Mesendoderm (in vitro differentiated cells): ENCODE measurements around the gene CBL.

ENCODE experiments used
- DNase-seq: peaks from one replicate; pipeline ENCODE4 v3.0.0; 2013
- H2AK5ac ChIP-seq: 2 replicates; pipeline ENCODE4 v1.6.1; 2013; ENCODE audit warnings: low read length, inconsistent platforms
- H2BK120ac ChIP-seq: 2 replicates; pipeline ENCODE4 v1.6.1; 2013; ENCODE audit warnings: low read depth, mild to moderate bottlenecking, low read length, moderate library complexity, mixed read lengths
- H2BK15ac ChIP-seq: replicated peaks from 2 replicates; pipeline ENCODE4 v1.6.1; 2013; ENCODE audit warnings: low read depth, mild to moderate bottlenecking, moderate library complexity
- H2BK5ac ChIP-seq: 2 replicates; pipeline ENCODE4 v1.6.1; 2013; ENCODE audit warnings: low read length, inconsistent platforms
- H3K18ac ChIP-seq: 2 replicates; pipeline ENCODE4 v1.6.1; 2013; ENCODE audit warnings: mild to moderate bottlenecking, low read length, mixed read lengths
- H3K23ac ChIP-seq: one replicate; pipeline ENCODE4 v1.6.1; 2013; ENCODE audit warnings: low read length
- H3K27ac ChIP-seq: 2 replicates; pipeline ENCODE4 v1.5.1; 2013; ENCODE audit warnings: low read depth, mild to moderate bottlenecking, inconsistent platforms, low read length, moderate library complexity
- H3K27me3 ChIP-seq: 2 replicates; pipeline ENCODE4 v1.6.1; 2013; ENCODE audit warnings: low read length, control low read depth, mild to moderate bottlenecking, inconsistent platforms; ENCODE audit not compliant: insufficient read depth, poor library complexity
- H3K36me3 ChIP-seq: 2 replicates; pipeline ENCODE4 v1.6.1; 2013; ENCODE audit warnings: low read length, inconsistent platforms; ENCODE audit not compliant: control insufficient read depth, insufficient read depth
- H3K4ac ChIP-seq: one replicate; pipeline ENCODE4 v1.6.1; 2013; ENCODE audit warnings: low read depth, mild to moderate bottlenecking, low read length, moderate library complexity
- H3K4me1 ChIP-seq: 2 replicates; pipeline ENCODE4 v1.6.1; 2013; ENCODE audit warnings: low read depth, low read length, inconsistent platforms; ENCODE audit not compliant: control insufficient read depth
- H3K4me2 ChIP-seq: 2 replicates; pipeline ENCODE4 v1.6.1; 2013; ENCODE audit warnings: low read length
- H3K4me3 ChIP-seq: 2 replicates; pipeline ENCODE4 v1.5.1; 2013; ENCODE audit warnings: mild to moderate bottlenecking, low read length
- H3K56ac ChIP-seq: one replicate; pipeline ENCODE4 v1.6.1; 2013; ENCODE audit warnings: low read length
- H3K79me1 ChIP-seq: 2 replicates; pipeline ENCODE4 v1.6.1; 2013; ENCODE audit warnings: low read length, inconsistent platforms
- H3K79me2 ChIP-seq: 2 replicates; pipeline ENCODE4 v1.6.1; 2013; ENCODE audit warnings: mild to moderate bottlenecking, low read length; ENCODE audit not compliant: control insufficient read depth, insufficient read depth
- H3K9ac ChIP-seq: 2 replicates; pipeline ENCODE4 v1.6.1; 2013; ENCODE audit warnings: low read length, inconsistent platforms
- H4K5ac ChIP-seq: one replicate; pipeline ENCODE4 v1.6.1; 2013; ENCODE audit warnings: low read length
- H4K8ac ChIP-seq: one replicate; pipeline ENCODE4 v1.6.1; 2013; ENCODE audit warnings: low read depth, mild to moderate bottlenecking, control low read depth, low read length, moderate library complexity
- WGBS: extraction: QIAGEN DNeasy Blood & Tissue Kit; methylation state at CpG from one replicate; pipeline ENCODE4 v1.1.7; 2013; ENCODE audit warnings: low lambda C conversion rate, missing lambda C conversion rate; ENCODE audit not compliant: insufficient coverage; ENCODE audit errors: extremely low coverage; 5-methylcytosine and 5-hydroxymethylcytosine counted together

CBL gene

GRCh38 chr11:119324189-119324588 is 118.0 kb downstream of the CBL start:
- Histone ChIP-seq H2BK120ac (no peak overlapping the region), H2BK15ac (no peak overlapping the region), H3K56ac (no peak overlapping the region), H3K4me1 (peaks cover 12% of the 10 kb centered on the region), H3K27ac (no peak overlapping the region), H2AK5ac (no peak overlapping the region), H3K23ac (no peak overlapping the region), H3K4me2 (no peak overlapping the region), H3K36me3 (no peaks in the 10 kb centered on the region), H2BK5ac (no peak overlapping the region), H4K5ac (no peak overlapping the region), H3K79me2 (no peaks in the 10 kb centered on the region), H3K79me1 (no peaks in the 10 kb centered on the region), H3K27me3 (no peaks in the 10 kb centered on the region), H3K9ac (no peak overlapping the region), H3K18ac (no peak overlapping the region), H3K4ac (no peak overlapping the region), H4K8ac (no peak overlapping the region), H3K4me3 (no peak overlapping the region)
- DNase-seq, result no peak
- WGBS, result no CpG with 5 or more reads among the region's 4 CpGs

DNA sequence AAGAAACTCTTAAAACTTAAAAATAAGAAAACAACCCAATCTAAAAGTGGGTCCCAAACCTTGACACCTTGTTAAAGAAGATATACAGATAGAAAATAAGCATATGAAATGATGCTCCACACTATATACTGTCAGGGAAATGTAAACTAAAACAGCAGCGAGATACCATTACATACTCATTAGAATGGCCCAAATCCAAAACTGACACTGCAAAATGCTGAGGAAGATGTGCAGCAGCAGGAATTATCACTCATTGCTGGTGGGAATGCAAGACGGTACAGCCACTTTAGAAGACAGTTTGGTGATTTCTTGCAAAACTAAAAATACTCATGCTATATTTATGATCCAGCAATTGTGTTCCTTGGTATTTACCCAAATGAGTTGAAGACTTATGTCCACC is 123.2 kb downstream of the CBL start:
- Histone ChIP-seq H2BK15ac (no peak overlapping the region), H3K4me1 (peaks cover 2% of the 10 kb centered on the region), H2AK5ac (no peak overlapping the region), H4K8ac (no peak overlapping the region), H3K36me3 (no peaks in the 10 kb centered on the region), H3K27me3 (no peaks in the 10 kb centered on the region), H3K4me3 (no peak overlapping the region), H3K9ac (no peak overlapping the region), H2BK5ac (no peak overlapping the region), H2BK120ac (no peak overlapping the region), H4K5ac (no peak overlapping the region), H3K79me1 (no peaks in the 10 kb centered on the region), H3K79me2 (no peaks in the 10 kb centered on the region), H3K56ac (no peak overlapping the region), H3K4ac (no peak overlapping the region), H3K27ac (no peak overlapping the region), H3K18ac (no peak overlapping the region), H3K4me2 (no peak overlapping the region), H3K23ac (no peak overlapping the region)
- no peak for DNase-seq
- no CpG with 5 or more reads among the region's 2 CpGs for WGBS

DNA sequence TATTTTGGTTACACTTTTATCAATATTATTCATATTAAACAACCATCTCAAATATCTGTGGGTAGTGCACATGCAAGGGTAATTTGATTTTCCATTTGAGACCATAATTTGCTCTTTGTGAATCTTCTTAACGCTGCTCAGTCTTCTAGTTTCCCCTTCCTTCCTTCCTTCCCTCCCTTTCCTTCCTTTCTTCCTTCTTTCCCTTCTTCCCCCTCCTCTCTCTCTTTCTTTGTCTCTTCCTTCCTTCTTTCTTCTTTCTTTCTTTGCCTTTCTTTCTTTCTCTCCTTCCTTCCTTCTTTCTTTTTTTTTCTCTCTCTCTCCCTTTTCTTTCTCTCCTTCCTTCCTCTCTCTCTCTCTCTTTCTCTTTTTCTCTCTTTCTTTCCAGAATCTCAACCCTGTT is 124.1 kb downstream of the CBL start:
- H3K79me1 ChIP-seq, result peaks cover 7% of the 10 kb centered on the region
- no peak overlapping the region for H3K18ac ChIP-seq
- H2BK15ac ChIP-seq, result no peak overlapping the region
- no peak overlapping the region for H3K56ac ChIP-seq
- H2BK5ac ChIP-seq, result no peak overlapping the region
- H3K27me3 ChIP-seq, result no peaks in the 10 kb centered on the region
- no peak overlapping the region for H3K4me3 ChIP-seq
- WGBS, result no CpG with 5 or more reads among the region's 1 CpG
- H2BK120ac ChIP-seq, result no peak overlapping the region
- no peak overlapping the region for H3K4ac ChIP-seq
- peaks cover 7% of the 10 kb centered on the region for H3K79me2 ChIP-seq
- H3K4me1 ChIP-seq, result peaks cover 5% of the 10 kb centered on the region
- H3K27ac ChIP-seq, result no peak overlapping the region
- H3K36me3 ChIP-seq, result no peaks in the 10 kb centered on the region
- H4K8ac ChIP-seq, result no peak overlapping the region
- no peak overlapping the region for H2AK5ac ChIP-seq
- no peak overlapping the region for H3K4me2 ChIP-seq
- H4K5ac ChIP-seq, result no peak overlapping the region
- DNase-seq, result no peak
- no peak overlapping the region for H3K9ac ChIP-seq
- H3K23ac ChIP-seq, result no peak overlapping the region

GRCh38 chr11:119332111-119332765 is 126.1 kb downstream of the CBL start:
- H3K9ac ChIP-seq, result no peak overlapping the region
- H4K8ac ChIP-seq, result no peak overlapping the region
- H3K27ac ChIP-seq, result no peak overlapping the region
- no peak overlapping the region for H4K5ac ChIP-seq
- H3K4ac ChIP-seq, result no peak overlapping the region
- H2AK5ac ChIP-seq, result no peak overlapping the region
- peaks cover 20% of the 10 kb centered on the region for H3K79me2 ChIP-seq
- no peak overlapping the region for H3K18ac ChIP-seq
- peak overlapping the region; percentile 25 for H3K56ac ChIP-seq
- H2BK15ac ChIP-seq, result no peak overlapping the region
- no peak for DNase-seq
- no peak overlapping the region for H3K23ac ChIP-seq
- H3K79me1 ChIP-seq, result peaks cover 16% of the 10 kb centered on the region
- no peak overlapping the region for H2BK5ac ChIP-seq
- peaks cover 9% of the 10 kb centered on the region for H3K4me1 ChIP-seq
- H3K36me3 ChIP-seq, result no peaks in the 10 kb centered on the region
- WGBS, result no CpG with 5 or more reads among the region's 4 CpGs
- H3K4me3 ChIP-seq, result no peak overlapping the region
- H3K27me3 ChIP-seq, result no peaks in the 10 kb centered on the region
- no peak overlapping the region for H2BK120ac ChIP-seq
- no peak overlapping the region for H3K4me2 ChIP-seq

DNA sequence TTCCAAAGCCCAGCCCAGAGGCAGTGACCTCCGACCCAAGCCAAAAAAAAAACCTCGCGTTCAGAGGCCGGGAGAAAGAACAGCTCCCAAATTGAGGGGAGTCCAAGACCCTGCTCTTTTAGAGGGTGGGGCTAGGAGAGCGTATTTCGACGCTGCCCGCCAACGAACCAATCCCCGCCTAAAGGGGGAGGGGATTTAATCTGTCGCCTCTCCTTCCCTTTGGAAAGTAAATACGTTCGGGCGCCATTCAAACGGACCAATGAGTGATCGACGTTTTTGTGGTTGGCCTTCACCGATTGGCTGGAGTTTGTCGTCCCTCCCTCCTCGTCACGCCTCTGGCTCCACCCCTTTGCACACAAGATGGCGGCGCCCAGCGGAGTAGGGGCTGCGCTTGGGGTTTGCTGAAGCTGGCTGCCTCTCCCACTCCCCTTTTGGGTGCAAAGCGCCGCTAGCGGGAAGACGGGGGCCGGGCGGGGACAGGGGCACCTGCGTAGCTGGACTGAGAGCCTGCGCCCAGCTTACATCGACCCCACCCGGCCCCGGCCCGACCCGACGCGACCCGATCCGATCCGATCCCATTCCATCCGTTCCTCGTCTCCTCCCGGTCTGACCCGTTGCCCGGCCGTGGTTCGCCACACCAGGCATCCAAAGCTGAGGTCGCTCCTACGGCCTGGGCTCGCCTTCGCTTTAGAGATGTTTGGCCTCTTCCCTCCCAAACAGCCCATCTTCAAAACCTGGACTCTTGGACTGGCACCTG is 128.2 kb downstream of the CBL start, which contains the start of gene RNF26:
RNF26 (plus strand) TSS at position 354 of the 757 bp plus-strand sequence. CDS start 596 bp downstream, outside the sequence.
- Histone ChIP-seq H4K8ac (peak within 1 kb of the TSS; percentile 70), H2AK5ac (peak within 1 kb of the TSS; percentile 100), H3K9ac (peak within 1 kb of the TSS; percentile 100), H3K79me2 (peaks cover 20% of the 10 kb centered on the region), H2BK5ac (no peak within 1 kb of the TSS), H3K56ac (peak within 1 kb of the TSS; percentile 100), H3K4me1 (peaks cover 14% of the 10 kb centered on the region), H3K27ac (peak within 1 kb of the TSS; percentile 56), H3K79me1 (peaks cover 16% of the 10 kb centered on the region), H2BK120ac (no peak within 1 kb of the TSS), H4K5ac (peak within 1 kb of the TSS; percentile 87), H3K4ac (peak within 1 kb of the TSS; percentile 62), H3K27me3 (peaks cover 3% of the 10 kb centered on the region), H3K23ac (peak within 1 kb of the TSS; percentile 80), H3K36me3 (no peaks in the 10 kb centered on the region), H2BK15ac (no peak within 1 kb of the TSS), H3K18ac (peak within 1 kb of the TSS; percentile 55), H3K4me2 (peak within 1 kb of the TSS; percentile 86), H3K4me3 (peak within 1 kb of the TSS; percentile 100)
- WGBS, result no CpG with 5 or more reads among the region's 54 CpGs
- peak; percentile 100 for DNase-seq
